OCI-LY1 (cell line): ENCODE data around the gene NWD2.

ENCODE experiments used
- H2AFZ ChIP-seq: fragments of 200-600 bp; sonication (generic), shearing (Covaris generic); 2 replicates; pipeline ENCODE4 v1.6.0; 2014; ENCODE audit warnings: antibody characterized with exemption, mild to moderate bottlenecking, low read length
- H3F3A ChIP-seq: fragments of 200-600 bp; sonication (generic), shearing (Covaris generic); 2 replicates; pipeline ENCODE4 v1.6.0; 2014; ENCODE audit warnings: mild to moderate bottlenecking, antibody characterized with exemption, low read length, moderate library complexity; ENCODE audit not compliant: insufficient read depth
- H3K27ac ChIP-seq: fragments of 200-600 bp; sonication (generic); 2 replicates; pipeline ENCODE4 v1.5.1; 2014; ENCODE audit warnings: low read length, mixed run types, mild to moderate bottlenecking, low read depth; ENCODE audit not compliant: poor library complexity, severe bottlenecking
- H3K27me3 ChIP-seq: fragments of 200-600 bp; sonication (generic); 2 replicates; pipeline ENCODE4 v1.6.0; 2014; ENCODE audit warnings: antibody characterized with exemption, mild to moderate bottlenecking, low read length, moderate library complexity; ENCODE audit not compliant: insufficient read depth
- H3K36me3 ChIP-seq: fragments of 200-600 bp; sonication (generic); 2 replicates; pipeline ENCODE4 v1.6.1; 2014; ENCODE audit warnings: mild to moderate bottlenecking, antibody characterized with exemption, low read length, moderate library complexity, mixed read lengths; ENCODE audit not compliant: insufficient read depth
- H3K4me1 ChIP-seq: fragments of 200-600 bp; sonication (generic); 2 replicates; pipeline ENCODE4 v1.5.1; 2014; ENCODE audit warnings: mild to moderate bottlenecking, low read length, moderate library complexity; ENCODE audit not compliant: insufficient read depth, severe bottlenecking
- H3K4me2 ChIP-seq: fragments of 200-600 bp; sonication (generic), shearing (Covaris generic); 2 replicates; pipeline ENCODE4 v1.6.1; 2014; ENCODE audit warnings: low read length
- H3K4me3 ChIP-seq: fragments of 200-600 bp; sonication (generic); 2 replicates; pipeline ENCODE4 v1.5.1; 2014; ENCODE audit warnings: low read length, low read depth, mild to moderate bottlenecking, mixed read lengths; ENCODE audit not compliant: poor library complexity, severe bottlenecking
- H3K79me2 ChIP-seq: fragments of 200-600 bp; shearing (Covaris generic); 2 replicates; pipeline ENCODE4 v1.6.1; 2016; ENCODE audit warnings: mixed run types, low read length, mixed read lengths; ENCODE audit not compliant: insufficient read depth
- H3K9ac ChIP-seq: fragments of 200-600 bp; sonication (generic), shearing (Covaris generic); 2 replicates; pipeline ENCODE4 v1.6.1; 2014; ENCODE audit warnings: mild to moderate bottlenecking, low read length, mixed read lengths
- H3K9me2 ChIP-seq: fragments of 200-600 bp; sonication (generic), shearing (Covaris generic); 2 replicates; pipeline ENCODE4 v1.6.1; 2014; ENCODE audit warnings: low read depth, mild to moderate bottlenecking, low read length, mixed read lengths
- H3K9me3 ChIP-seq: fragments of 200-600 bp; shearing (Covaris generic); 2 replicates; pipeline ENCODE4 v1.6.1; 2014; ENCODE audit warnings: low read length, mixed read lengths
- H4K20me1 ChIP-seq: fragments of 200-600 bp; sonication (generic), shearing (Covaris generic); 2 replicates; pipeline ENCODE4 v1.6.0; 2016; ENCODE audit warnings: mild to moderate bottlenecking, low read length; ENCODE audit not compliant: insufficient read depth
- EZH2 ChIP-seq: fragments of 200-600 bp; sonication (generic), shearing (Covaris generic); IDR thresholded peaks from 2 replicates; pipeline ENCODE4 v1.8.0; 2017; ENCODE audit warnings: borderline replicate concordance, mixed run types, mild to moderate bottlenecking, antibody characterized with exemption, low read length, moderate library complexity, mixed read lengths
- TF ChIP-seq, protein P1 (sequence below): fragments of 200-600 bp; sonication (generic), shearing (Covaris generic); IDR thresholded peaks from 2 replicates; pipeline ENCODE4 v1.5.1; 2017; ENCODE audit warnings: mild to moderate bottlenecking, antibody characterized with exemption, low read length, moderate library complexity, mixed read lengths

Gene NWD2

DNA sequence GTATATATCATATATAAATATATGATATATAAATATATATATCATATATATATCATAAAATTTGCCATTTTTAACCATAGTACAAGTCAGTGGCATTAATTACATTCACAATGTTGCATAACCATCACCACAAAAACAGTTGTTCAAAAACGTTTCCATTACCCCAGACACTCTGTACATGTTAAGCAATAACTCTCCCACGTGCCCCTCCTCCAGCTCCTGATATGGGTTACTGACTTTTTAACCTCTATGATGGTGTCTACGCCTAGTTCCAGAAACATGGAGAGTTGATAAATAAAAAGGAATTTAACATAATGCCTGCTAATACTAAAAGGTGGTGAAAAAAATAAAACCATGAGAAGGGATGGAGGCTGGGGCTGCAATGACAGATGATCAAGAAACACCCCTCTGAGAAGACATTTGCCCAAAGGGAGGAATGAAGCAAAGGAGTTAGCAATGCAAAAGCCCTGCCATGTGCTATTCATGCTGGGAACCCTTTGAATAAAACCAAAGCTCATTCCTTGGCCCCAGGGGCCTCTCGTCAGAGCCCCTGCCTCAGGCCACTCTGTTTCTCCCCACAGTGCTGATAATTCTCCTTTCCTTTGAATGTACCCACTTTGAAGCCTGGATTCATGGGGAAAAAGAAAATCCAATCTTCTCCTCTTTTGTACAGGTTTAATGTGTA lies 144.3 kb downstream of the NWD2 start:
- H3K9me2 ChIP-seq: no peaks in the 10 kb centered on the region
- TF ChIP-seq EZH2: no peak
- TF ChIP-seq, protein P1, sequence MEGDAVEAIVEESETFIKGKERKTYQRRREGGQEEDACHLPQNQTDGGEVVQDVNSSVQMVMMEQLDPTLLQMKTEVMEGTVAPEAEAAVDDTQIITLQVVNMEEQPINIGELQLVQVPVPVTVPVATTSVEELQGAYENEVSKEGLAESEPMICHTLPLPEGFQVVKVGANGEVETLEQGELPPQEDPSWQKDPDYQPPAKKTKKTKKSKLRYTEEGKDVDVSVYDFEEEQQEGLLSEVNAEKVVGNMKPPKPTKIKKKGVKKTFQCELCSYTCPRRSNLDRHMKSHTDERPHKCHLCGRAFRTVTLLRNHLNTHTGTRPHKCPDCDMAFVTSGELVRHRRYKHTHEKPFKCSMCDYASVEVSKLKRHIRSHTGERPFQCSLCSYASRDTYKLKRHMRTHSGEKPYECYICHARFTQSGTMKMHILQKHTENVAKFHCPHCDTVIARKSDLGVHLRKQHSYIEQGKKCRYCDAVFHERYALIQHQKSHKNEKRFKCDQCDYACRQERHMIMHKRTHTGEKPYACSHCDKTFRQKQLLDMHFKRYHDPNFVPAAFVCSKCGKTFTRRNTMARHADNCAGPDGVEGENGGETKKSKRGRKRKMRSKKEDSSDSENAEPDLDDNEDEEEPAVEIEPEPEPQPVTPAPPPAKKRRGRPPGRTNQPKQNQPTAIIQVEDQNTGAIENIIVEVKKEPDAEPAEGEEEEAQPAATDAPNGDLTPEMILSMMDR: no peak
- H4K20me1 ChIP-seq: no peaks in the 10 kb centered on the region
- H3K4me3 ChIP-seq: no peak overlapping the region
- no peaks in the 10 kb centered on the region for H3K27me3 ChIP-seq
- no peaks in the 10 kb centered on the region for H3K4me1 ChIP-seq
- no peaks in the 10 kb centered on the region for H3K9me3 ChIP-seq
- H3K27ac ChIP-seq: no peak overlapping the region
- no peaks in the 10 kb centered on the region for H3K79me2 ChIP-seq
- H3K36me3 ChIP-seq: no peaks in the 10 kb centered on the region
- no peak overlapping the region for H3K4me2 ChIP-seq
- H2AFZ ChIP-seq: no peak overlapping the region
- no peaks in the 10 kb centered on the region for H3F3A ChIP-seq
- no peak overlapping the region for H3K9ac ChIP-seq

DNA sequence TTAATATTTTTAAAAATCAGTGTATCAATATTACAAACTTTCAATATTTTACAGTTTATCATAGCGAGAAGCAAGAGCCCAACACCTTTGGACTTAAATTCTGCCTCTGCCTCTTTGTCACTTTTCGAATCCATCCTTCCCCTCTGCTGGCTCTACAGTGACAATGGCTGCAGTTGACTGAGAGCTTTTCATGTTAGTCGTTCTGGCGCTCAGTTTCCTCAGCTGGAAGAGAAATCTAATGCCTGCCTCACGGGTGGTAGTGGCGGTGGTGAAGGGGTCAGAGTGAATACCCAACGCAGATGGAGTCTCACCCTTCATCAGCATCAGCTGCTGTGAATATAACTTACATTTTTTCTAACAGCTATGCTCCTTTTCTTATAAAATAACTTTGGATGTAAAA lies 144.8 kb downstream of the NWD2 start:
- Histone ChIP-seq H3K9me2 (no peaks in the 10 kb centered on the region), H3K9me3 (no peaks in the 10 kb centered on the region), H4K20me1 (no peaks in the 10 kb centered on the region), H3K36me3 (no peaks in the 10 kb centered on the region), H3K4me2 (no peak overlapping the region), H3K4me1 (no peaks in the 10 kb centered on the region), H3K79me2 (no peaks in the 10 kb centered on the region), H3K4me3 (no peak overlapping the region), H3K27ac (no peak overlapping the region), H3K27me3 (no peaks in the 10 kb centered on the region), H2AFZ (no peak overlapping the region), H3F3A (no peaks in the 10 kb centered on the region), H3K9ac (no peak overlapping the region)
- TF ChIP-seq, protein P1: no peak
- TF ChIP-seq EZH2: no peak

DNA sequence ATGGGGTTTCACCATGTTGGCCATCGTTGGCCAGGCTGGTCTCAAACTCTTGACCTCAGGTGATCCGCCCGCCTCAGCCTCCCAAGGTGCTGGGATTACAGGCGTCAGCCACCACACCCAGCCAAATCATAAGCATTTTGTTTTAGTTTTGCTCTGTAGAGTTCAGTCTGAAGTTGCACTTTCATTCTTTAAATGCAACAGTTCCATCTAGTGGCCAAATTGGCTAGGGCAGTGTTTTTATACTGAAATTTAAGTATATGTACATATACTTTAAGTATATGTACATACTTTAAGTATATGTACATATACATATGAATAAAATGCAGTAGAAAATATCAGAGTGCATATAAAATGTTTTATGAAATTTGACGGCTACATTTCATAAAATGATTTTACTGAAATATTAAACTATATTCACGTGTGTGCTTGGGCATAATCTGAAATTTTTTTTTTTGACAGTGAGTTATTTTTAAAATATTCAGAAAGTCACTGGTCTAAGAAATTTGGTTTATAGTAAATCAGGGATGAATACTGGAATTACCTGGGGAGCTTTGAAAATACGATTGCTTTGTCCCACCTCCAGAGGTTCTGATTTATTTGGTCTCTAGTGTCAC lies 145.5 kb downstream of the NWD2 start:
- H3K4me3 ChIP-seq: no peak overlapping the region
- no peaks in the 10 kb centered on the region for H3K9me3 ChIP-seq
- H2AFZ ChIP-seq: no peak overlapping the region
- no peak overlapping the region for H3K27ac ChIP-seq
- no peaks in the 10 kb centered on the region for H3K79me2 ChIP-seq
- H3K9ac ChIP-seq: no peak overlapping the region
- H3K4me2 ChIP-seq: no peak overlapping the region
- no peaks in the 10 kb centered on the region for H3F3A ChIP-seq
- no peak for TF ChIP-seq EZH2
- TF ChIP-seq, protein P1: peak; percentile 56
- no peaks in the 10 kb centered on the region for H3K27me3 ChIP-seq
- no peaks in the 10 kb centered on the region for H3K9me2 ChIP-seq
- H3K4me1 ChIP-seq: no peaks in the 10 kb centered on the region
- no peaks in the 10 kb centered on the region for H4K20me1 ChIP-seq
- H3K36me3 ChIP-seq: no peaks in the 10 kb centered on the region
